T follicular helper cell (primary cell): Measurements from ENCODE around the gene ZNF778.
"Not testable (repeated sequence)": the region's sequence is repeated elsewhere in the genome, so short reads cannot be mapped to it uniquely, and the experiment has no call there.

Experiments used
- DNase-seq: peaks from one replicate; pipeline ENCODE4 v3.0.0-alpha.2; 2020; ENCODE audit warnings: low read depth

Gene ZNF778

DNA sequence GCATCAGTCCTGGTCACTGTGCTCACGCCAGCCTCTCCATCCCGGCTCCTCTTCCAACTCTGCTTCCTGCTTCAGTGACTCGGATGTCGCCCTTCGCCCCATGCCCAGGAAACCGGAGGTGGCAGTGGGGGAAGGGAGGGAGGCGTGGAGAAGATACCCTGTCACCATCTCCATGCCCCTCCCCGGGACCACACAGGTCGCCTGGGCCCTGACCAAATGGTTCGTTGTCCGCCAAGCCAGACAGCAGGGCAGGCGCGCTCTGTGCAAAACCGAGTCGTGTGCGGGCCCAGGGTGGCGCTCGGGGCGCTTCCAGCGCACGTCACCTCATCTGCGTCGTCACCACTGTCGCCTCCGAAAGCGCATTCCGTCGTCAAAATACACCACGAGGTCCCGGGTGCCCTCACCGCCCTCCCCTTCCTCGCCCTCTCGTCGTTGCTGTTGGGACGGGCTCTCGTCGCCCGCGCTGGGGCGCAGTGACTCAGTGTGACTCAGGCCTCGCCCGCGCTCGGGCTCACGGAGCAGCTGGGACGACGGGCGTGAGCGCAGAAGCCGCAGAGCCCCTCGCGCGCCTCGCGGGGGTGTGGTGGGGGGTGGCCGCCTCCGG lies 39.2 kb downstream of the ZNF778 start:
- DNase-seq: peak; percentile 79

DNA sequence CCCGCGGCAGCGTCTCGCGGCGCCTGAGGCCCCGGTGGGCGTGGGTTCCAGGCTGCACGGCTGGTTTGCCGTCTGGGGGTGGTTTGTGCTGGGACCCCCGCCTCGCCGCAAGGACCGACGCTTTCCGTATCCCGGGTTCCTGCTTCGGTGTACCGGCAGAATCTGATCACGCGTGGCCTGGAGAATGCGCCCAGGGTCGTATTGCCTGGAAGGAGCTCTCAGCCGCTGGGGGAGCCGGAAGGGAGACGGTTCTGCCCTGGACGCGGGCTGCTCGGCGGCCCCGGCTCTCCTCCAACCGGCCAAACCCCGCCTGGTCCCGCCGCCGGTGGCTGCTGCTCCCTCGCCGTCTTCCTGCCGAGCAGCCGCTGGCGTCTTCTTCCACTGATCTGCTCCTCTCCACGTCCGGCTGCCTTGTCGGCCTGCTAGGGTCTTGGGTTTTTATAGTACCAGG lies 39.8 kb downstream of the ZNF778 start:
- DNase-seq: no peak

DNA sequence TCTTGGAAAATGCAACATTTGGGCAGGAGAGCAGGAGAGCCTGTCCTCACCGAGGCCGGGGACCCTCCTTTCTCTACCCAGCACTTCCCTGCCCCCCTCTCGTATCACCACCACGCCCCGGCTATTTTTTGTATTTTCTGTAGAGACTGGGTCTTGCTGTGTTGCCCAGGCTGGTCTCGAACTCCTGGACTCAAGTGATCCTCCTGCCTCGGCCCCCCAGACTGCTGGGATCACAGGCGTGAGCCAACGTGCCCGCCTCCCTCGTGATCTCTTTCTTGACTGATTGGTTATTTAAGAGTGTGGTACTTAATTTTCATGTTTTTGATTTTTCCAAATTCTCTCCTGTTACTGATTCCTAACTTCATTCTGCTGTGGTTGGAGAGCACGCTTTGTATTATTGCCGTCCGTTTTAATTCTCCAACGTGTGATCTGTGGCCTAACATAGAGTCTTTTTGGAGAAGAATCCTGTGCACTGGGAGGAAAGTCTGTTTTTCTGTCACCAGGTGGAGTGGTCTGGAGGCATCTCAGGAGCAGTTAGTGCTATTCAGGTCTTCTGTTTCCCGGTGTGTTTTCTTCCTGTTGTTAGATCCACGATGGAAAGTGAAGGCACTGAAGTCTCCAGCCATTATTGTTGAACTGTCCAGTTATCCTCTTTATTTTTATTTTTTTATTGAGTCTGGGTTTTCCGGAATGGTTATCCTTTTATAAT lies 40.4 kb downstream of the ZNF778 start:
- DNase-seq: no peak

DNA sequence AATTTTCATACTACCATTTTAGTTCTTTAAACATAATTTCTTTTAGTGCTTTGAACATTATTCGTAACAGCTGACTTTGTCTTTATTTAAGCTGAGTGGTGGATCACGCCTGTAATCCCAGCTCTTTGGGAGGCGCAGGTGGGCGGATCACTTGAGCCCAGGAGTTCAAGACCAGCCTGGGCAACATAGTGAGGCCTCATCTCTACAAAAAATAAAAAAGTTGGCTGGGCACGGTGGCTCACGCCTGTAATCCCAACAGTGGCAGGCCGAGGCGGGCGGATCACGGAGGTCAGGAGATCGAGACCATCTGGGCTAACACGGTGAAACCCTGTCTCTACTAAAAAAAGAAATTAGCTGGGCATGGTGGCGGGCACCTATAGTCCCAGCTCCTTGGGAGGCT lies 42.4 kb downstream of the ZNF778 start:
- not testable (repeated sequence) for DNase-seq

DNA sequence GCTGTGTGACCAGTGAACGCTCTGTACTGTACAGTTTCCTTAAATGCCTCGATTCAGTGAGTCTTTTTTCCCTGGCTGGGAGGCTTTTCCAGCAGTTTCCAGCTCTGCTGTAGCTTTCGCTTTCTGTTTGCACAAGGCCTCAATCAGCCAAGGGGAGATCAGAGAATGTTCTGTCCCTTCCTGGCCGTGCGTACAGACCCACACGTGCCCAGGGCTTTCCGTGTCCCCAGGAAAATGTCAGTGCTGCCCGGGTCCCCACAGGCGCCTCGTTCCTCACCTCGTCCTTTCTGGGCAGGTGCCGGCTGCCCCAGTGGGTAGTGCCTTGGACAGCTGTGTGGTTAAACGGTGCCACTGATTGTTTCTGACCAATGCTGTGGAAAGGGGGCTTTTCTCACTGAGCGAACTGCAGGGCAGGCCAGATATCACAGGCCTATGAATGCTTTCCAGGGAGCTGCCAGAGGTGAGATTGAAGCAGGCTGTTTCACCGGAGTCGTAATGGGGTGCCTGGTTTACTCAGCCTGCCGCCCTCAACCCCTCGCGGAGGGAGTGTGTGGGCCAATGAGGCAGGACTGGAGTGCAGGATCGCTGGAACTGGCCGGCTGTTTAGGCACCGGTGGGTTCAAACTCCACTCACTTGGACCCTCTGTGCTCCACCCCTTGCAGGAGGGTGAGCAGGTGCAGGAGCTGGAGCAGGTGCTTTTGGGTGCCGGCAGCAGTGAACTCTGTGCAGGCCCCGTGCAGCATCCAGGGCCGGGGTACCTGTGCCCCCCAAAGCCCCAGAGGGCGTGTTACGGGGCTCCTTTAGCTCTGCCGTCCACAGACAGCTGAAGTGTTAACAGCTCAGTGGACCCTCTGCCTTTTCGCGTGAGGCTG lies 44.4 kb downstream of the ZNF778 start:
- DNase-seq: no peak

DNA sequence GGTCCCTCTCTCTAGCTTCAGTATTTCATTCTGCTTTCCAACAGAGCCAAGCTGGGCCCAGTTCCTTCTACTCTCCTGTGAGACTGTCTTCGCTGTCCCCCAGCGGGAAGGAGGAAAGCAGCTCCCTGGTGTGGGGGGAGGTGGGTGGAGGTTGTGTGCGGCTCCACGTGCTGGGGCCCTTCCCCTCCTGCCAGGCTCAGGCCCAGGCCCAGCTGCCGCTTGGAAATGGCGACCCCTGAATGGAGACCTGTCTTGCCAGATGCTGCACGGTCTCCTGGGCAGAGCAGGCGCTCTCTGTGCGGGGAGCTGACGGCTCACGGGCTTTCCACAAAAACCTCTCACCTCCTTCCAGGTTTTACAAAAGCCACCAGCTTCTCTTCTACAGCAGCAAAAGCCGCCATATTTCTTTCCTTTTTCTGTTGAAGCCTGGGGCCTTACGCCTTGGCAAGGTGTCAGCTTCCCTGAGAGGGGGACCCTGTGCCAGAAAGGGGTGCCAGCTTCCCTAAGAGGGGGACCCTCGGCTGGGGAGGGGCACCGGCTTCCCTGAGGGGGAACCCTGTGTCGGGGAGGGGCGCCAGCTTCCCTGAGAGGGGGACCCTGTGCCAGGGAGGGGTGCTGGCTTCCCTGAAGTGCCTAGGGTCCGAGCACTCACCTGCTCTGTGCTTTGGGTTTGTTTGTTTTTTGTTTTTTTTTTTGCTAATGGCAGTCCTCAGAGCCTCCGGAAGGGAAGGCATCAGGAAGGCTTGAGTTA lies 47.5 kb downstream of the ZNF778 start:
- DNase-seq: no peak

DNA sequence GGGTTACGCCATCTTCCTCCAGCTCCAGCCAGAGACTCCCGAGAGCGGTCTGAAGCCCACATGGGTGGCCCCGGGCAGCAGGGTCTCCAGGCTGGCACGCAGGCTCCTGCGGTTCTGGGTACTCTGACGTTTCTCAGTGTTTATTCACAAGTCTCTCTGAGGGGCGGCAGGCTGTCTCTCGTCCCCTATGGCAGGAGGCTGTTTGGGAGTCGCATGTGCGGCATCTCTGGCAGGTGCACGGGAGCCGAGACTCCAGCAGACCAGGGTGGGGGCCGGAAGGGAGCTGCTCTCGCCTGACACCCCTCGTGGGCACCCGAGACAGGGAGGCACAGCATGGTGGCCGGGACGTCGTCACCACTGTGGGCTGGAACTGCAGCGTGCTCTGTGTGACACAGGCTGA lies 48.1 kb downstream of the ZNF778 start:
- no peak for DNase-seq

DNA sequence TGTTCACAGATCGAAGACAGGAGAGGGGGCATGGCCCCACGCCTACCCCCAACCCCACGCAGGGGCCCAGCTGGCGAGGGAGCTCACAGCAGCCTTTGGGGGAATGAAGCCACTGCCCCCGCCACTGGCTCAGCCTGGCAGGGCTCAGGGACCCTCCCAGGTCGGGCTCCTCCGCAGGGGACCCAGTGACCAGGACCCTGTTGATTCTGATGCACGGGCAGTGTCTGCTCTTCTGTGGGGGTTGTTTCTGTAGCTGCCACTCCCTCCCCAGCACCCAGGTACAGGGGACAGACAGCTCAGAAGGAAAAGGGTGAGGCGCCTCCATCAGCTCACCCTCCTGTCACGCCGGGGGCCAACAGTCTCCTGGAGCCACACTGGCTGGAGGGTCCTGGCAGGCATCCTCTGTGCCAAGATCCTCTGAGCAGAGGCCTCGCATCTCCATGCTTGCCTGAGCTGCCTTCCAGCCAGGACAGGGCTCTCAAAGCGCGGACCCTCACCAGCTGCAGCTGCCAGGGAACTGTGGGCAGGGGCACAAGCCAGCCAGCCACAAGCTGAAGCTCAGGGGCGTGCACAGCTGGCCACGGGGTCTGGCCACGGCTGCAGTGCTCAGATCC lies 49.1 kb downstream of the ZNF778 start:
- DNase-seq: no peak

DNA sequence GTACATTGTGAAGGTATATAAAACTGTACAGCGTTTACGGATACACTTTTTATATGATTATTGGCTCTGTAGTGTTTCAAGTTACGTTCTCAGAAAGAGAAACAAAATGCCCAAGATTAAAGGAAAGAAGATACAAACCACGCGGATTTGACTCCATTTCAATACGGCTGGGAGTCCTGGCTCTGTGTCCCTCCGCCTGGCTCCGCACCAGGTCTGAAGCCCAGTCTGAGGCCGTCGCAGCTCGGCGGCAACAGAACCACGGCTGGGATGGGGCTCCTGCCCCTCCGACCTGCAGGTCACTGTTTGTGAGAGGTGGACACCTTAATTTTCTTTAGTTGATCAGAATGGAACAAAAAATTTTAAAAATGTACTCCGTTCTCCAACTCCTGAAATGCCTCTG lies 50.2 kb downstream of the ZNF778 start:
- DNase-seq: not testable (repeated sequence)

DNA sequence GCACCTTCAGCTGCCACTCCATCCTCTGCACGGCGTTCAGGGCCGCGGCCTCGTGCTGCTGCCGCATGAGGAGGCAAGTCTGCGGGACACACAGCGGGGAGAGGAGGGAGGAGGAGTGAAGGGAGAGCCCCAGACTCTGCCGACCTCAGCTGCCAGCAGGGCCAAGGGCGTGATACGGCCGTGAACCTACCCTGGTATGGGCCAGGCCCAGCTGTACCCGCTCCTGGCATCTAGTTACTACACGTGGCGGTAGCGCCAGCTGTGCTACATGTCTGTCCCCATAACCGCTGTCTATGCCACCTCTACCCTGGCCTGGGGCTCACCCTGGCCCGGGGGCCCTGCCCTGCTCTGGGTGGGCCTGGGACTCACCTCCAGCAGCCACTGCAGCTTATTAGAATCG lies 51.1 kb downstream of the ZNF778 start:
- DNase-seq: no peak

DNA sequence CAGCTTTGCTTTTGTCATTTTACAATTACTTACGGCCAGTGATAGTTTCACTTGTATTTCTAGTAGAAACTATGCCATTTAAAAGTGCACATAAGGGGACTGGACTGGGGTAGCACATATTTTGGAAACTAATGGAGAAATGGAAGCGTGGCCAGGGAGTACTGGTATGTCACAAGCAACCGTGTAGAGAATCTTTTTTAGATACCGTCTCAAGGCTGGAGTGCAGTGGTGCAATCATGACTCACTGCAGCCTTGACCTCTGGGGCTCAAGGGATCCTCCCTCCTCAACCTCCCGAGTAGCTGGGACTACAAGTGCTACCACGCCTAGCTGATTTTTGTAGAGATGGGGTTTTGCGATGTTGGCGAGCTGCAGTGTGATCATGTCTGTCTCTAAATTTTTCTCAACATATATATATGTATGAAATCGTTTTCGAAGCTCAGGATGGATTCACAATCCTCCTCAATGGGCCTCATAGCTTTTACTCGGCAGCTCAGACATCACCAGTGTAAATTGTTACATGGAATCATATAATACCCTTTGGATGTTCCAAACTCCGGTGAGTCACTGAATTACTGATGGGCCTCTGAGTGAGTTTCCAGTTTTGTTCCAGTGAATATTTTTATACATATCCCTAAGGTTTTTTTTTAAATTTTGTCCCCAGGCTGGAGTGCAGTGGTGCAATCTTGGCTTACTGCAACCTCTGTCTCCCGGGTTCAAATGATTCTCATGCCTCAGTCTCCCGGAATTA lies 51.7 kb downstream of the ZNF778 start:
- no peak for DNase-seq

DNA sequence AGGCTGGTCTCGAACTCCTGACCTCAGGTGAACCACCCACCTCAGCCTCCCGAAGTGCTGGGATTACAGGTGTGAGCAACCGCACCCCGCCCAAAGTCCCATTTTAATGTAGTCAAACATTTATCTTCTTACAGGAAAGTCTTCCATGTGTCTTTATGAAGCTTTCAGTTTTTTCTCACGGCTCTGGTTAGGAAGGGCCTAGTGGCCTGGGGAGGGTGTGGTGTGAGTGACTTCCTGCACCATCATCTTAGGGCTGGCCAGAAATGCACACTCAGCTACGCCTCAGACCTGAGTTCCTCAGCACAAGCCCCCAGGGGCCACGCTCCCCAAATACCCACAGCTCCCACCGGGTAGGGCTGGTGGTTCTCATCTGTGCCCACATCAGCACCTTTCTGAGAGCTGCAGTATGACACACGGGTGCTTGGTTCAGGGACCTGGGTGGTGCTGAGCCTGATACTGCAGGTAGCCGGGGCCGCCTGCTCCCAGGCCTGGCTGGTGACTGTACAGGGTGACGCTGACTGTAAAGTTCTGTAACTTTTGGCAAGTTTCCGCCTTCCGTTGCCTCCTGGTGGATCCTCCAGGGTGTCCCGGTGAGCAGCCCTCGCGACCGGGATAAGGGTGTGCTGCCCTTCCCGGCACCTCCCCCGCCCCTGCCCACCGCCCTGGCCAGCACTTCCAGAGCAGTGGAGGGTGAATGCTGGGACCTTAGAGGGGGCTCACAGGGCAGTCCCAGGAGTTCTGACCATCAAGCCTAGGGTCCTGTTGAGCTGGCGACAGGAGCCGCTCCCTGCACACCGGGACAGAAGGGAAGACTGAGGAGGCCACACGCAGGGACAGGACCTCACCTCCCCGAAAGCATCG lies 52.5 kb downstream of the ZNF778 start:
- no peak for DNase-seq

DNA sequence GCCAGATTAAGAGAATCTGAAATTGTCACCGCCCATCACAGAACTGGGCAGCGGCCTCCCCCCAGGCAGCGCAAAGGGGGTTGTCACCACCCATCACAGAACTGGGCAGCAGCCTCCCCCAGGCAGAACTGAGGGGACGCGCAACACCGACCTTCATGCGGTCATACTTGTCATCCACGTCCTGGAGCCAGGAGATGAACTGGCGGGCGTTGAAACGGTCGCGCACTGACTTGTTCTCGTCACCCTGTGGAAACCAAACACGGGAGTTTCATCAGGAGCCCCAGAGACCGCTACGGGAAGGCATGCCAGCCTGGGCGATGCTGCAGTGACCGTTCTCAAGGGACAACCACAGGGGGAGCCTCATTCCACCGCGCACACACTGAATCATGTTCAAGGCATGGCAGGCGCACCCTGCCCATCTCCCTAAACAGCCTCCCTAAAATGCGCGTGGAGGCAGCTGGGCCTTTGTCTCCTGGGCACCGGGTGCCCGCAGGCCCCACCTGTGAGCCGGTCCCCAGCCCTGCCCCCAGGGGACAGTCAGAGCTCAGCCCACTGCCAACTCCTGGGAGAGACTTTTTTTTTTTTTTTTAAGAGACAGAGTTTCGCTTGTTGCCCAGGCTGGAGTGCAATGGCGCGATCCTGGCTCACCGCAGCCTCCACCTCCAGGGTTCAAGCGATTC lies 53.3 kb downstream of the ZNF778 start:
- DNase-seq: no peak

DNA sequence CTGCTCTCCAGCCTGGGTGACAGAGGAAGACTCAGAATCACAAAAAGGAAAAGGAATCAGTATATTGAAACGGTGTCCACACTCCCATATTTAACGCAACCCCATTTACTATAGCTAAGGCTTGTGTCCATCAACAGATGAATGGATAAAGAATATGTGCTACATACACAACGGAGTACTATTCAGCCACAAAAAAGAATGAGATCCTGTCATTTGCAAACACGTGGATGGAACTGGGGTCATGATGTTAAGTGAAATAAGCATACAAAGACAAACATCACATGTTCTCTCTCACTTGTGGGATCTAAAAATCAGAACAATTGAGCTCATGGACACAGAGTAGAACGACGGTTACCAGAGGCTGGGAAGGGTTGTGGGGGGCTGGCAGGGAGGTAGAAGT lies 55.1 kb downstream of the ZNF778 start:
- no peak for DNase-seq

DNA sequence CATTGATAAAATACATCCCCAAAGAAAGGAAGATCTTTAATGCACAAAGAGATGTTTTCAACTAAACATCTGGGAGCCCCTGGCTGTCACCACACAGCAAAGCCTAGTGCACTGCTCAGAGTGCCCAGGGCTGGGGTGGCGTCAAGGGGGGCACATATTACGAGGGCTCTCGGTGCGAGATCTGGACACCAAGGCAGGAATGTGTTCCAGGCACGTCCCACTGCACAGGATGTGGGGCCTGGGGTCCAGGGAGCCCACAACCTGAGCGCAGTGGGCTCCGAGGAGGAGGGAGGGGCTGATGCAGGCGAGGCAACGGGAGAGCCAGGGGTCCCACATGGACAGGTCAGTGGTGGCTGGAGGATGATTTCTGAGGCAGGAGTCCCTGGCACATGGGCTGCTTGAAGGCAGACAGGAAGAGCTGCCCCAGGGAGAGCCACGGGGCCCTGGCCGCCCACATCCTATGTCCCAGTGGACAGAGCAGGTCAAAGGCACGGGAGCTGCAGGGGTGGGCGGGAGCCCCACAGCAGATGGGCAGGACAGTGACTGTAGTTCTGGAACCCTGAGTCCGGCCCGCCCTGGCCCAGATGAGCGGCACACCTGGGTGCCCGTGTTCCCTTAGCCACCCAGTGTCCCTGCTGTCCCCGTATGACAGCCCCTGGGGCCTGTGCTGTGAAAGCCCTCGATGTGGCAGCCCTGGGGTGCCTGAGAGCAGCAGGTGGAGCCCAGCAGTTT lies 56.4 kb downstream of the ZNF778 start:
- DNase-seq: no peak

DNA sequence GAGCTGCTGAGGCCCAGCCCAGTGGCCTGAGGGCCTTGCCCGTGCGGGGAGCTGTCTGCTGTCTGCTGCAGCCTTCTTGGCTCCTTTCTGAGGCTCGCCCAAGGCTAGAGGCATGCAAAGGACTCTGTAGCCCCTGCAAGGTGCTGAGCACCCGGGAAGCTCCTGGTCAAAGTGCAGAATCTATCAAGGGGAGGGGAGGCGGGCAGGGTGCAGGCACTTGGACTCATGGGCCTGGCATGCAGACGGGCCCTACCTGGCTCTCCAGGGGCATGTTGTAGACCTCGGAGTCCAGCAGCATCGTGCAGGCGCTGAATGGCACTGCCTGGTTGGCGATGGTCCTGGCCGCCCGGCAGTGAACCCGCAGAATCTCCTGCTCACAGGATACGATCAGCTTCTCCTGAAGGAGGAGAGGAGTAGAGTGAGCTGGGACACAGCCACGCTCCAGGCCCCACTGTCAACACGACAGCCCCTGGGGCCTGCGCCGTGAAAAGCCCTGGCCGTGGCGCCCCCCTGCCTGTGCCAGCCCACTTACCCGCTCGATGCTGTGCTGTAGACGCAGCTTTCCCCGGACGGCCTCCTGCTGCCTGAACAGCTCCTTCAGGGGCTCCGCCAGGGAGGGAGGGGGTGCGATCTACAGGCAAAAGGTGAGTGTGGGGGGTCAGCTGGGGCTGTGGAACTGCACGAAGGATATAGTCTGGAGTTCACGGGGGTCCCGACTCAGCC lies 57.2 kb downstream of the ZNF778 start:
- no peak for DNase-seq

DNA sequence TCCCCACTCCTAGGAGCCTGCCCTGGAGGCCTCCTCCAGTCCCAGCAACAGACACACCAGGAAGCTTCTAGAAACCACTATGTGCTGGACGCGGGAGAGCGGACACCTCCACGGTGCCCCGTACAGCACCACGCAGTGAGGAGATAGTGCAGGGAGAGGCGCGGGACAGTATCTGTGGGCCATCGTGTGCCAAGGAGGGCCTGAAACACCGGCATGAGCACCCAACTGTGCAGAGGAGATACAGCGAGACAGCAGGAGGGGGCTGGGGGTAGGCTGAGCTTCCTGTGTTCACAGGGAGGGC lies 57.7 kb downstream of the ZNF778 start:
- DNase-seq: no peak
